ENCODE data around the gene ZNF829.
A peak's percentile ranks its signal among the peaks of the same experiment; 100 is the strongest.

ZNF829 gene

GRCh38 chr19:36915992-36916830, at the start of gene ZNF829, which contains the start of gene ZNF568:
ZNF829 (minus strand) TSS chr19:36916291; CDS start chr19:36915167, 1,124 bp downstream.
ZNF568 (plus strand) TSS chr19:36916332; CDS start chr19:36922771, 6,439 bp downstream.
- peaks cover 10 to 12% of the 10 kb centered on the region in 2 donors for H3K9me3 ChIP-seq (ENCODE audit: control insufficient read depth in 1 of 2, low read length in 2 of 2)
- peaks cover 4 to 14% of the 10 kb centered on the region in 2 donors for H3K4me1 ChIP-seq (ENCODE audit: control insufficient read depth in 1 of 2, insufficient read depth in 2 of 2, low read length in 2 of 2)
- no peaks in the 10 kb centered on the region for H3K27me3 ChIP-seq (ENCODE audit: low read depth, low read length)
- H3K4me3 ChIP-seq (ENCODE audit: low read depth in 1 of 2, low read length in 2 of 2), result peak within 1 kb of the TSS; percentile 87 to 99
- peak within 1 kb of the TSS; percentile 91 for H3K27ac ChIP-seq (ENCODE audit: low read length)
- peaks cover 13 to 34% of the 10 kb centered on the region in 2 donors for H3K36me3 ChIP-seq (ENCODE audit: control insufficient read depth in 1 of 2, insufficient read depth in 2 of 2, low read length in 2 of 2)

DNA sequence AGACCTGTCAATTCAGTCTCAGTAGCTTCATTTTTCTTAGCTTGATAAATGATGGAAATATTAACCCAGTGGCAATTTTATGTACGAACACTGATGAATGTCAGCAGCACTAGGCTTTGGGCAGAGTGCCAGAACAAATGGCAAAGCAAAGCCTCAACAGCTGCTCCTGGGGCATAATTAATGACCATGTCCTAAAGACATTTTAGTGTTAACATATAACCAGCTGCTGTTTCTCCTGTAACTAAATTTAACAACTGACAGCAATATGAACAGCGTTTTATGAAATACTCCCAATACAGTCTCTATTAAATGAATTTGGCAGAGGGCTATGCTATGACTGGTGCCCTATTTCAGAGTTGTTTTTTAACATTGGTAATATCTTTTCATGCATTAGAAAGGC, 47.2 kb upstream of the ZNF829 start:
- no peaks in the 10 kb centered on the region for H3K27me3 ChIP-seq (ENCODE audit: low read depth, low read length)
- peaks cover 0 to 20% of the 10 kb centered on the region in 2 donors for H3K36me3 ChIP-seq (ENCODE audit: control insufficient read depth in 1 of 2, insufficient read depth in 2 of 2, low read length in 2 of 2)
- H3K9me3 ChIP-seq (ENCODE audit: control insufficient read depth in 1 of 2, low read length in 2 of 2), result peaks cover 10 to 41% of the 10 kb centered on the region in 2 donors
- H3K4me1 ChIP-seq (ENCODE audit: control insufficient read depth in 1 of 2, insufficient read depth in 2 of 2, low read length in 2 of 2), result no peaks in the 10 kb centered on the region
- H3K27ac ChIP-seq (ENCODE audit: low read length), result no peak overlapping the region
- peak overlapping the region in 1 of 2 donors; percentile 5 for H3K4me3 ChIP-seq (ENCODE audit: low read depth in 1 of 2, low read length in 2 of 2)

- Histone ChIP-seq H3K27ac (ENCODE audit: low read length) (no peak overlapping the region), H3K36me3 (ENCODE audit: control insufficient read depth in 1 of 2, insufficient read depth in 2 of 2, low read length in 2 of 2) (peaks cover 0 to 20% of the 10 kb centered on the region in 2 donors), H3K9me3 (ENCODE audit: control insufficient read depth in 1 of 2, low read length in 2 of 2) (peaks cover 10 to 45% of the 10 kb centered on the region in 2 donors), H3K4me3 (ENCODE audit: low read depth in 1 of 2, low read length in 2 of 2) (no peak overlapping the region), H3K27me3 (ENCODE audit: low read depth, low read length) (no peaks in the 10 kb centered on the region), H3K4me1 (ENCODE audit: control insufficient read depth in 1 of 2, insufficient read depth in 2 of 2, low read length in 2 of 2) (no peaks in the 10 kb centered on the region)
Observed at GRCh38 chr19:36962346-36962745, 46.3 kb upstream of the ZNF829 start.

DNA sequence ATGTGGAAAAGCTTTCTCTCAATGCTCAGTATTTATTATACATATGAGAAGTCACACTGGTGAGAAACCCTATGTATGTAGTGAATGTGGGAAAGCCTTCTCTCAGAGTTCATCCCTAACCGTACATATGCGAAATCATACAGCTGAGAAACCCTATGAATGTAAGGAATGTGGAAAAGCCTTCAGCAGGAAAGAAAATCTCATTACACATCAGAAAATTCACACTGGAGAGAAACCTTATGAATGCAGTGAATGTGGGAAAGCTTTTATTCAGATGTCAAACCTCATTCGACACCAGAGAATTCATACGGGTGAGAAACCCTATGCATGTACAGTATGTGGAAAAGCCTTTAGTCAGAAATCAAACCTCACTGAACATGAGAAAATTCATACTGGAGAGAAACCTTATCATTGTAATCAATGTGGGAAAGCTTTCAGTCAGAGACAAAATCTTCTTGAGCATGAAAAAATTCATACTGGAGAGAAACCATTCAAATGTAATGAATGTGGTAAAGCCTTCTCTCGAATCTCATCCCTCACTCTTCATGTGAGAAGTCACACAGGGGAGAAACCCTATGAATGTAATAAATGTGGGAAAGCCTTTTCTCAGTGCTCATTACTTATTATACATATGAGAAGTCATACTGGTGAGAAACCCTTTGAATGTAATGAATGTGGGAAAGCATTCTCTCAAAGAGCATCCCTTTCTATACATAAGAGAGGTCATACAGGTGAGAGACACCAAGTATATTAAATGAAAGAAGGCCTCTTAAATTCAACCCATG, 34.4 kb upstream of the ZNF829 start:
- Histone ChIP-seq H3K36me3 (ENCODE audit: control insufficient read depth in 1 of 2, insufficient read depth in 2 of 2, low read length in 2 of 2) (peaks cover 33 to 60% of the 10 kb centered on the region in 2 donors), H3K4me3 (ENCODE audit: low read depth in 1 of 2, low read length in 2 of 2) (peak overlapping the region; percentile 2 to 48)

GRCh38 chr19:36939153-36939552, 23.1 kb upstream of the ZNF829 start:
- no peak overlapping the region for H3K27ac ChIP-seq (ENCODE audit: low read length)
- H3K4me3 ChIP-seq (ENCODE audit: low read depth in 1 of 2, low read length in 2 of 2), result peak overlapping the region in 1 of 2 donors; percentile 32
- H3K4me1 ChIP-seq (ENCODE audit: control insufficient read depth in 1 of 2, insufficient read depth in 2 of 2, low read length in 2 of 2), result no peaks in the 10 kb centered on the region
- peaks cover 34 to 53% of the 10 kb centered on the region in 2 donors for H3K9me3 ChIP-seq (ENCODE audit: control insufficient read depth in 1 of 2, low read length in 2 of 2)
- H3K27me3 ChIP-seq (ENCODE audit: low read depth, low read length), result no peaks in the 10 kb centered on the region
- peaks cover 44 to 86% of the 10 kb centered on the region in 2 donors for H3K36me3 ChIP-seq (ENCODE audit: control insufficient read depth in 1 of 2, insufficient read depth in 2 of 2, low read length in 2 of 2)

More for the DNA sequence above, 34.4 kb upstream of the ZNF829 start:
- Histone ChIP-seq H3K9me3 (ENCODE audit: control insufficient read depth in 1 of 2, low read length in 2 of 2) (peaks cover 42 to 55% of the 10 kb centered on the region in 2 donors), H3K4me1 (ENCODE audit: control insufficient read depth in 1 of 2, insufficient read depth in 2 of 2, low read length in 2 of 2) (no peaks in the 10 kb centered on the region), H3K27ac (ENCODE audit: low read length) (no peak overlapping the region), H3K27me3 (ENCODE audit: low read depth, low read length) (no peaks in the 10 kb centered on the region)

GRCh38 chr19:36931684-36932083, 15.6 kb upstream of the ZNF829 start:
- Histone ChIP-seq H3K9me3 (ENCODE audit: control insufficient read depth in 1 of 2, low read length in 2 of 2) (peaks cover 25 to 37% of the 10 kb centered on the region in 2 donors), H3K4me3 (ENCODE audit: low read depth in 1 of 2, low read length in 2 of 2) (peak overlapping the region in 1 of 2 donors; percentile 40), H3K36me3 (ENCODE audit: control insufficient read depth in 1 of 2, insufficient read depth in 2 of 2, low read length in 2 of 2) (peaks cover 3 to 67% of the 10 kb centered on the region in 2 donors)

DNA sequence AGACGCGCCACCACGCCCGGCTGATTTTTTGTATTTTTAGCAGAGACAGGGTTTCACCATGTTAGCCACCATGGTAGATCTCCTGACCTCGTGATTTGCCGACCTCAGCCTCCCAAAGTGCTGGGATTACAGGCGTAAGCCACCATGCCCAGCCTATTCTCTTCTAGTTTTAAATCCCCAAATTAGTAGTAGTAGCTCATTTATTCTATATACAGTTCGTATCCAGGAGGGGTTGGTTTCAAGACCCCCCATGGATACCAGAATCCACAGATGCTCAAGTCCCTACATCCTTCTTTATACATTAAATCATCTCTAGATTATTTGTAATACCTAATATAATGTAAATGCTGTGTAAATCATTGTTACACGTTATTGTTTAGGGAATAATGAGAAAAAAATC, 2.0 kb upstream of the ZNF829 start:
- peaks cover 14 to 40% of the 10 kb centered on the region in 2 donors for H3K36me3 ChIP-seq (ENCODE audit: control insufficient read depth in 1 of 2, insufficient read depth in 2 of 2, low read length in 2 of 2)
- no peaks in the 10 kb centered on the region for H3K27me3 ChIP-seq (ENCODE audit: low read depth, low read length)
- H3K4me3 ChIP-seq (ENCODE audit: low read depth in 1 of 2, low read length in 2 of 2), result no peak overlapping the region
- peaks cover 4 to 14% of the 10 kb centered on the region in 2 donors for H3K4me1 ChIP-seq (ENCODE audit: control insufficient read depth in 1 of 2, insufficient read depth in 2 of 2, low read length in 2 of 2)
- H3K9me3 ChIP-seq (ENCODE audit: control insufficient read depth in 1 of 2, low read length in 2 of 2), result peaks cover 5 to 8% of the 10 kb centered on the region in 2 donors
- H3K27ac ChIP-seq (ENCODE audit: low read length), result no peak overlapping the region

More at GRCh38 chr19:36931684-36932083, 15.6 kb upstream of the ZNF829 start:
- Histone ChIP-seq H3K27me3 (ENCODE audit: low read depth, low read length) (no peaks in the 10 kb centered on the region), H3K27ac (ENCODE audit: low read length) (no peak overlapping the region), H3K4me1 (ENCODE audit: control insufficient read depth in 1 of 2, insufficient read depth in 2 of 2, low read length in 2 of 2) (no peaks in the 10 kb centered on the region)

GRCh38 chr19:36916991-36917390, 900 bp upstream of the ZNF829 start:
- Histone ChIP-seq H3K9me3 (ENCODE audit: control insufficient read depth in 1 of 2, low read length in 2 of 2) (peaks cover 3 to 10% of the 10 kb centered on the region in 2 donors), H3K4me3 (ENCODE audit: low read depth in 1 of 2, low read length in 2 of 2) (peak overlapping the region; percentile 87 to 99), H3K36me3 (ENCODE audit: control insufficient read depth in 1 of 2, insufficient read depth in 2 of 2, low read length in 2 of 2) (peaks cover 8 to 35% of the 10 kb centered on the region in 2 donors), H3K27me3 (ENCODE audit: low read depth, low read length) (no peaks in the 10 kb centered on the region), H3K4me1 (ENCODE audit: control insufficient read depth in 1 of 2, insufficient read depth in 2 of 2, low read length in 2 of 2) (peaks cover 4 to 14% of the 10 kb centered on the region in 2 donors), H3K27ac (ENCODE audit: low read length) (peak overlapping the region; percentile 91)

DNA sequence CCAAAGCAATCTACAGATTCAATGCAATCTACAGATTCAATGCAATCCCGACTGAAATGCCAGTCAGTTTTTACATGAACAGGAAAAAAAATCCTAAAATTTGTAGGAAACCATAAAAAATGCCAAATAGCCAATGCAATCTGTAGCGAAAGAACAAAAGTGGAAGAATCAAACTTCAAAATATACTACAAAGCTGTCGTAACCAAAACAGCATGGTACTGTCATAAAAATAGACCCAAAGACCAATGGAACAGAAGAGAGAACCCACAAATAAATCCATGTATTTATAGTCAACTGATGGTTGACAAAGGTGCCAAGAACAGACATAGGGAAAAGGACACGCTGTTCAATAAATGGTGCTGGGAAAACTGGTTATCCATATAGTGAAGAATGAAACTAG, 17.7 kb downstream of the ZNF829 start:
- H3K4me3 ChIP-seq (ENCODE audit: low read depth in 1 of 2, low read length in 2 of 2), result peak overlapping the region in 1 of 2 donors; percentile 57
- peaks cover 66 to 84% of the 10 kb centered on the region in 2 donors for H3K9me3 ChIP-seq (ENCODE audit: control insufficient read depth in 1 of 2, low read length in 2 of 2)
- no peaks in the 10 kb centered on the region for H3K27me3 ChIP-seq (ENCODE audit: low read depth, low read length)
- H3K4me1 ChIP-seq (ENCODE audit: control insufficient read depth in 1 of 2, insufficient read depth in 2 of 2, low read length in 2 of 2), result no peaks in the 10 kb centered on the region
- H3K27ac ChIP-seq (ENCODE audit: low read length), result no peak overlapping the region
- H3K36me3 ChIP-seq (ENCODE audit: control insufficient read depth in 1 of 2, insufficient read depth in 2 of 2, low read length in 2 of 2), result peaks cover 24 to 92% of the 10 kb centered on the region in 2 donors

DNA sequence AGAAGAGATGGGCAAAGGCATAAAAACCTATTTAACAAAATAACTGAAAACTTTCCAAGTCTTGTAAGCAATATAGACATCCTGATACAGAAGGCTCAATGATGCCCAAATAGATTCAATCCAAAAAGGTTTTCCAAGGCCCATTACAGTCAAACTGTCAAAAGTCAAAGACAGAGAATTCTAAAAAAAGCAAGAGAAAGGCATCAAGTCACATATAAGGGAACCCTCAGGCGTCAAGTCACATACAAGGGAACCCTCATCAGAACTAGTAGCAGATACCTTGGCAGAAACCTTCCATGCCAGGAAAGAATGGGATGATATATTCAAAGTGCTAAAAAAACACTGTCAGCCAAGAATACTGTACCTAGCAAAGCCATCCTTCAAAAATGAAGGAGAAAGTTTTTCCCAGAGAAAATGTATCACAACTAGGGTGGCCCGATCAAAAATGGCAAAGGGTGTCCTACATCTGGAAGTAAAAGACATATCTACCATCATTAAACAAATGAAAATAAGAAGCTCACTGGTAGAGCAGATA, 21.2 kb downstream of the ZNF829 start:
- H3K36me3 ChIP-seq (ENCODE audit: control insufficient read depth in 1 of 2, insufficient read depth in 2 of 2, low read length in 2 of 2), result peaks cover 43 to 92% of the 10 kb centered on the region in 2 donors
- peaks cover 81 to 90% of the 10 kb centered on the region in 2 donors for H3K9me3 ChIP-seq (ENCODE audit: control insufficient read depth in 1 of 2, low read length in 2 of 2)
- no peaks in the 10 kb centered on the region for H3K27me3 ChIP-seq (ENCODE audit: low read depth, low read length)

More for the DNA sequence above, 21.2 kb downstream of the ZNF829 start:
- H3K27ac ChIP-seq (ENCODE audit: low read length), result no peak overlapping the region
- H3K4me1 ChIP-seq (ENCODE audit: control insufficient read depth in 1 of 2, insufficient read depth in 2 of 2, low read length in 2 of 2), result no peaks in the 10 kb centered on the region
- peak overlapping the region; percentile 45 to 75 for H3K4me3 ChIP-seq (ENCODE audit: low read depth in 1 of 2, low read length in 2 of 2)
